Trophoblast cell (in vitro differentiated cells and primary cell): ENCODE results near the gene MYF5.

Experiments
- DNase-seq, 2 donors: peaks; one replicate each; pipeline ENCODE4 v3.0.0-alpha.2; 2016
- H2AFZ ChIP-seq: 2 replicates; pipeline ENCODE4 v1.6.1; 2013; ENCODE audit warnings: low read length, moderate library complexity, mild to moderate bottlenecking; ENCODE audit not compliant: insufficient read depth, poor library complexity
- H2AK5ac ChIP-seq: 2 replicates; pipeline ENCODE4 v1.6.1; 2013; ENCODE audit warnings: mild to moderate bottlenecking, low read length
- H2BK120ac ChIP-seq: 2 replicates; pipeline ENCODE4 v1.6.1; 2013; ENCODE audit warnings: low read length, mild to moderate bottlenecking, moderate library complexity; ENCODE audit not compliant: insufficient read depth, poor library complexity
- H2BK12ac ChIP-seq: 2 replicates; pipeline ENCODE4 v1.6.1; 2013; ENCODE audit warnings: mild to moderate bottlenecking, low read length, moderate library complexity
- H2BK5ac ChIP-seq: 2 replicates; pipeline ENCODE4 v1.6.1; 2013; ENCODE audit warnings: low read length, low read depth, moderate library complexity, mild to moderate bottlenecking; ENCODE audit not compliant: poor library complexity
- H3K14ac ChIP-seq: 2 replicates; pipeline ENCODE4 v1.6.1; 2013; ENCODE audit warnings: mild to moderate bottlenecking, low read length
- H3K18ac ChIP-seq: 2 replicates; pipeline ENCODE4 v1.6.1; 2013; ENCODE audit warnings: mild to moderate bottlenecking, low read length
- H3K23ac ChIP-seq: 2 replicates; pipeline ENCODE4 v1.6.1; 2013; ENCODE audit warnings: low read length
- H3K27ac ChIP-seq: 2 replicates; pipeline ENCODE4 v1.5.1; 2013; ENCODE audit warnings: low read depth, mild to moderate bottlenecking, inconsistent platforms, low read length, moderate library complexity
- H3K27me3 ChIP-seq: 2 replicates; pipeline ENCODE4 v1.6.1; 2013; ENCODE audit warnings: inconsistent platforms, mild to moderate bottlenecking, low read length, moderate library complexity; ENCODE audit not compliant: insufficient read depth
- H3K36me3 ChIP-seq, 2 experiments: 1 replicate in 1 of 2; 2 replicates in 1 of 2; pipeline ENCODE4 v1.6.1; 2013; ENCODE audit warnings: low read length in 2 of 2, mild to moderate bottlenecking in 2 of 2, moderate library complexity in 1 of 2; ENCODE audit not compliant: insufficient read depth in 2 of 2, control insufficient read depth in 1 of 2
- H3K4ac ChIP-seq: 2 replicates; pipeline ENCODE4 v1.6.1; 2013; ENCODE audit warnings: low read depth, mild to moderate bottlenecking, low read length, moderate library complexity
- H3K4me1 ChIP-seq, 2 experiments: 1 replicate in 1 of 2; 2 replicates in 1 of 2; pipeline ENCODE4 v1.6.1; 2013; ENCODE audit warnings: low read length in 2 of 2, mild to moderate bottlenecking in 2 of 2, moderate library complexity in 1 of 2; ENCODE audit not compliant: insufficient read depth in 2 of 2, control insufficient read depth in 1 of 2
- H3K4me2 ChIP-seq: 2 replicates; pipeline ENCODE4 v1.6.1; 2013; ENCODE audit warnings: inconsistent platforms, mild to moderate bottlenecking, low read length, moderate library complexity
- H3K4me3 ChIP-seq: 2 replicates; pipeline ENCODE4 v1.5.1; 2013; ENCODE audit warnings: mild to moderate bottlenecking, low read depth, low read length, inconsistent platforms
- H3K79me1 ChIP-seq: one replicate; pipeline ENCODE4 v1.6.1; 2013; ENCODE audit warnings: low read length
- H3K79me2 ChIP-seq: 2 replicates; pipeline ENCODE4 v1.6.1; 2013; ENCODE audit warnings: low read length, mild to moderate bottlenecking; ENCODE audit not compliant: control insufficient read depth, insufficient read depth, poor library complexity
- H3K9ac ChIP-seq: 2 replicates; pipeline ENCODE4 v1.6.1; 2013; ENCODE audit warnings: mild to moderate bottlenecking, low read length
- H3K9me3 ChIP-seq: 2 replicates; pipeline ENCODE4 v1.6.1; 2013; ENCODE audit warnings: low read depth, mild to moderate bottlenecking, control low read depth, inconsistent platforms, low read length; ENCODE audit not compliant: insufficient read depth
- H4K12ac ChIP-seq: 2 replicates; pipeline ENCODE4 v1.6.1; 2013; ENCODE audit warnings: low read depth, mild to moderate bottlenecking, low read length, moderate library complexity
- H4K8ac ChIP-seq: 2 replicates; pipeline ENCODE4 v1.6.1; 2013; ENCODE audit warnings: low read depth, mild to moderate bottlenecking, low read length, moderate library complexity
- H4K91ac ChIP-seq: one replicate; pipeline ENCODE4 v1.6.1; 2013; ENCODE audit warnings: low read depth, mild to moderate bottlenecking, low read length, moderate library complexity
- WGBS: extraction: QIAGEN DNeasy Blood & Tissue Kit; methylation state at CpG from one replicate; pipeline ENCODE4 v1.1.7; 2013; ENCODE audit warnings: missing lambda C conversion rate; ENCODE audit not compliant: insufficient read length, insufficient coverage; ENCODE audit errors: extremely low coverage; 5-methylcytosine and 5-hydroxymethylcytosine counted together

MYF5 gene

DNA sequence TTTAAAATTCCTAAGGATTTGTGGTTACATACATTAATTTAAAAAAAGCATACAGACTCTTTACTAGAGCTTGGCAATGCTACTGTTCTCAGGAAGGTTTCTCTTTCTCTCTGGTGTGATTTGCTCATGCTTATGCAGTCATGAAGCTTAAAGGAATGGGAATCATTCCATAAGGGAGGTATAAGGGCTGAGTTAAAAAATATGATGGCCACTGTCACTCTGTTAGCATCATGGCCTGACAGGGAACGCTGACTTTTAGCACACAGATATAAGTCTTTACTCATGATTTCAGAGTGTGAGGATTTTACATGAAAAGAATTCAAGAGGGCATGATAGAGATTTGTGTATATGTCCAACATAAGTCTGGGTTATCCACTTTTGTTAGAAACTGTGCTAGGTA lies 3.8 kb downstream of the MYF5 start:
- WGBS = no CpG with 5 or more reads among the region's 1 CpG
- Histone ChIP-seq H4K8ac (no peak overlapping the region), H4K91ac (no peak overlapping the region), H3K4me3 (no peak overlapping the region), H3K4ac (no peak overlapping the region), H2BK5ac (no peak overlapping the region), H3K27ac (no peak overlapping the region), H3K4me1 (no peaks in the 10 kb centered on the region), H3K79me1 (no peaks in the 10 kb centered on the region), H2AFZ (no peak overlapping the region), H4K12ac (no peak overlapping the region), H2BK12ac (no peak overlapping the region), H3K79me2 (no peaks in the 10 kb centered on the region), H3K23ac (no peak overlapping the region), H3K9ac (no peak overlapping the region), H2BK120ac (no peak overlapping the region), H3K4me2 (no peak overlapping the region), H3K14ac (no peak overlapping the region), H3K27me3 (no peaks in the 10 kb centered on the region), H2AK5ac (no peak overlapping the region), H3K18ac (no peak overlapping the region), H3K9me3 (no peaks in the 10 kb centered on the region), H3K36me3 (no peaks in the 10 kb centered on the region)
- DNase-seq = no peak

DNA sequence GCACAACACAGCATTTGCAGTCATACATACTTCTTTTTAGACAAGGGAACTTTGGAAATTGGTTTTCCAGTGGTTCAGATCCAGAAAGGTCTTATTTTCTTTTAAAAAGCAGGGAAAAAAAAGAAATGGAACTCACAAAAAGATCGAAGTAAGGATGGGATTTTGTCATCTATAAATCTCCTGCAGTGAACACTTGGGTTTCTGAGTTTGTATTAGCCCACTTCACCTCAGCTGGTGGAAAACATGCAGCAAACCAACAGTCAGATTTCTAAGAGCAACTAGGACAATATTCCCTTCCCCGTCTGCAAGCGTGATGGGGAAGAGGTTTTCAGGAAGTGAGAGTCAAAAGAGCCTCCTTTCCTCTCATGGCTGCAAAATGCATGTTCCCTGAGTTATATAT lies 4.6 kb downstream of the MYF5 start:
- Histone ChIP-seq H4K12ac (no peak overlapping the region), H3K9me3 (no peaks in the 10 kb centered on the region), H3K4me1 (no peaks in the 10 kb centered on the region)

DNA sequence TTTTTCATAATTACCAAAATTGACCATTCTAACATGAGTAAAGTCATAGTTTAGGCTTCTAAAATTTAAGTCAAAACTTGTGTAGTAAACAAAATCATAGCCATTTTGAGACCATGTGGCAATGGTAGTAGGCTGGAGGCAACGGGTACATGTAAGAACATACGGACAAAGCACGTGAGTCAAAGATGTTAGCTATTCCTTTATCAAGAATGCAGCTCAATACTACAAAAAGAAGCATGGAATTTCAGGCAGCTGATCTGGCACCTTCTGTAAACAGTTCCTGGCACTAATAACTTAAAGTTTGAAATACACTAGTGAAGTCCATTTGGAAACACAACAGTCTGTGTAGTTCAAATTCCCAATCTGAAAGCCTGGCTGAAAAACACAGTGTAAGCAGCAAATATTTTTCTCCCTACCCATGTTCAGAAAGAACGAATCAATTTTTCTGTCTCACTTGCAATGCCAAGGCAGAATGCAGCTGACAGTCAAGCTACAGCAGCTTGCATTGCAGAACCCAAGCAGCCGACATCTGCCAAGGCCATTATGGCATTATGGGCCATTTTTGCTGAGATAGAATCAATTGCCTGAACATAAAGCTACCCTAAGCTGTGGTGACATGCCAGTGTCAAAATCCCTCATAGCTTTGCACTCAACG lies 29.3 kb downstream of the MYF5 start:
- Histone ChIP-seq H2AFZ (no peak overlapping the region), H4K91ac (no peak overlapping the region), H4K12ac (no peak overlapping the region), H3K18ac (no peak overlapping the region), H2BK120ac (no peak overlapping the region), H3K9me3 (no peaks in the 10 kb centered on the region), H2BK12ac (no peak overlapping the region), H3K27me3 (no peaks in the 10 kb centered on the region), H3K4me3 (no peak overlapping the region), H3K27ac (no peak overlapping the region), H3K14ac (no peak overlapping the region), H3K36me3 (no peaks in the 10 kb centered on the region), H3K4me1 (no peaks in the 10 kb centered on the region), H3K9ac (no peak overlapping the region), H4K8ac (no peak overlapping the region), H3K79me1 (no peaks in the 10 kb centered on the region), H3K23ac (no peak overlapping the region), H3K79me2 (no peaks in the 10 kb centered on the region), H2BK5ac (no peak overlapping the region), H3K4me2 (no peak overlapping the region), H3K4ac (no peak overlapping the region), H2AK5ac (no peak overlapping the region)
- WGBS = no CpG with 5 or more reads among the region's 6 CpGs
- no peak for DNase-seq

More for the DNA sequence above, 4.6 kb downstream of the MYF5 start:
- Histone ChIP-seq H3K18ac (no peak overlapping the region), H2BK120ac (no peak overlapping the region), H3K36me3 (no peaks in the 10 kb centered on the region), H4K91ac (no peak overlapping the region), H4K8ac (no peak overlapping the region), H3K4ac (no peak overlapping the region), H3K27me3 (no peaks in the 10 kb centered on the region), H3K79me2 (no peaks in the 10 kb centered on the region), H2BK12ac (no peak overlapping the region), H3K23ac (no peak overlapping the region), H3K14ac (no peak overlapping the region), H3K79me1 (no peaks in the 10 kb centered on the region), H3K4me2 (no peak overlapping the region), H3K27ac (no peak overlapping the region), H2BK5ac (no peak overlapping the region), H3K9ac (no peak overlapping the region), H2AFZ (no peak overlapping the region), H2AK5ac (no peak overlapping the region), H3K4me3 (no peak overlapping the region)
- DNase-seq = no peak
- WGBS = no CpG with 5 or more reads among the region's 3 CpGs

- H3K79me1 ChIP-seq = no peaks in the 10 kb centered on the region
- no CpG with 5 or more reads among the region's 2 CpGs for WGBS
- H3K4me3 ChIP-seq = no peak overlapping the region
- no peak overlapping the region for H3K14ac ChIP-seq
- H3K9ac ChIP-seq = no peak overlapping the region
- no peak overlapping the region for H3K4ac ChIP-seq
- H2BK120ac ChIP-seq = no peak overlapping the region
- no peak overlapping the region for H2BK5ac ChIP-seq
- no peak overlapping the region for H4K91ac ChIP-seq
- no peaks in the 10 kb centered on the region for H3K36me3 ChIP-seq
- H2BK12ac ChIP-seq = no peak overlapping the region
- H3K79me2 ChIP-seq = no peaks in the 10 kb centered on the region
- no peak for DNase-seq
- no peaks in the 10 kb centered on the region for H3K4me1 ChIP-seq
- H4K8ac ChIP-seq = no peak overlapping the region
- H3K27me3 ChIP-seq = no peaks in the 10 kb centered on the region
- no peaks in the 10 kb centered on the region for H3K9me3 ChIP-seq
- H3K27ac ChIP-seq = no peak overlapping the region
- no peak overlapping the region for H2AK5ac ChIP-seq
- no peak overlapping the region for H2AFZ ChIP-seq
- H3K4me2 ChIP-seq = no peak overlapping the region
- no peak overlapping the region for H3K23ac ChIP-seq
- H4K12ac ChIP-seq = no peak overlapping the region
- H3K18ac ChIP-seq = no peak overlapping the region
Observed at GRCh38 chr12:80747800-80748199, 31.1 kb downstream of the MYF5 start.
